GM20000 (cell line): ENCODE results near the gene SRMS.

ENCODE experiments used
- DNase-seq: peaks from one replicate; pipeline ENCODE4 v3.0.0; 2012; ENCODE audit warnings: low spot score
- CTCF ChIP-seq: IDR thresholded peaks from 2 replicates; pipeline ENCODE4 v1.5.1; 2012; ENCODE audit warnings: mild to moderate bottlenecking, control low read depth; ENCODE audit errors: extremely low read depth, missing control alignments

SRMS gene

DNA sequence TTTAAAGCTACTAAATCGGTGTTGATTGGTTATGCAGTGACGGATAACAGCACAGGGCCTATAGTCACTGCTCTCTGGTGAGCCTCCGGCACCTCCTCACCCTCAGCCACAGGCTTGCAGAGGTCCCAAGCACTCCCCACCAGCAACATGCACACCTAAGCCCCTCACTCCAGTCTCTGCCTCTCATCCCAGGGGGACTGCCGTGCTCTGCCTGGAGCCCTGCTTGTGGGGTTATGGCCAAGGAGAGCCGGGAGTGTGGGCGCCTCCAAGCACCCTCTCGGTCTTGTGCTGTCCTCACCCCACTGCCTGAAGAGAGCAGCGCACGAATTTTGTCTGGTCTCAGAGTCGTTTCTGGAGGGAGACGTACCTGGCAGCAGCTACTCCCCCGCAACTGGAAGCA is 41.8 kb downstream of the SRMS start:
- no peak for DNase-seq

DNA sequence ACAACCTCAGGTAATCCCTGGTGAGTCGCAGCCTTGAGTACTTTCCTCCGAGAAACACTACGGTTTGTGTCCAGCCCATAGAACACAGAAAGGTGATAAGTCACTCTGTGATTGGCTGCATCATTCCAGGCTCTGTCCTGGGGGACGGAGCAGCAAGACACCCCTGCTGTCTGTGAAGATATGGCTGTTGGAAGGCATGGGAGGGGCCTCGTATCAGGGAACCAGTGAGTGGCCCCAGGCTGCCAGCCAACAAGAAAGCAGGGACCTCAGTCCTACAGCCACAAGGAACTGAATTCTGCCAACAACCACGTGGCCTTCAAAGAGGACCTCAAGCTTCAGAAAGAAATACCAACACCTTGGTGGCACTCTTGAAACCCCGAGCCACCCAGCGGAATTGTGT is 42.3 kb downstream of the SRMS start:
- DNase-seq, result no peak
- TF ChIP-seq CTCF, result no peak

More for the DNA sequence above, 41.8 kb downstream of the SRMS start:
- TF ChIP-seq CTCF, result no peak

DNA sequence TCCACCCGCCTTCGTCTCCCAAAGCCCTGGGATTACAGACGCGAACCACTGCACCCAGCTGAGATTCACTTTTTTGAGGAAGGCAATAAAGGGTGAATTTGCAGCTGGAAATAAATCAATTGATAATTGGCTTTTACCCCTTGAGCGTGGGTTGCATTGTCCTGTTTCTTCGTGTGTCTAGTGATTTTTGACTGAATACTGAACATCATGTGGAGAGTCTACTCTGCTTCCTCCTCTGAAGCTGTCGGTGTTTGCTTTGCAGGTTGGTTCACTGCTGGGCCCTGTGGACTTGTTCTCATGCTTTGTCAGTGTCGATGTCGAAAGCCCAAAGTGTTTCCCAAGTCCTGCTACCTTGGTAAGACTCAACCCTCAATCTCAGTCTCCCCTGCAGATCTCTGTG is 42.9 kb downstream of the SRMS start:
- DNase-seq, result no peak
- TF ChIP-seq CTCF, result no peak

DNA sequence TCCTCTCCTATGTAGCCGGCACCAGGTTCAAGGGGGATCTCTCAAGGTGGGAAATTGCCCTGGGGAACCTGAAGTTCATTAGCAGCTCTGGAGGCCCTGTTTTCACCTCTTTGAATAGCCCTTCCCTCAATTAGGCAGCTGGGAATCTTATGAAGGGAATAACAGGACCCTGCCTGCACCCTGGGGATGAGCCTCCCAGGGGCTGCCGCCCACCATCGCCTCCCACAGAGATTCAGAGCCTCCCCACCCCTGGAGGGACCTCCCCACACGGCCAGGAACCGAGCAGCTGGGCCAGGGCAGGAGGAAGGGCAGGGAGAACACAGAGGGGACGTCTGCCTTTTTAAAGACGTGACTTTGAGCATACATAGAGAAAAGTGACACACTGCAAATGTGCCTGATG is 44.0 kb downstream of the SRMS start:
- DNase-seq, result no peak
- no peak for TF ChIP-seq CTCF

DNA sequence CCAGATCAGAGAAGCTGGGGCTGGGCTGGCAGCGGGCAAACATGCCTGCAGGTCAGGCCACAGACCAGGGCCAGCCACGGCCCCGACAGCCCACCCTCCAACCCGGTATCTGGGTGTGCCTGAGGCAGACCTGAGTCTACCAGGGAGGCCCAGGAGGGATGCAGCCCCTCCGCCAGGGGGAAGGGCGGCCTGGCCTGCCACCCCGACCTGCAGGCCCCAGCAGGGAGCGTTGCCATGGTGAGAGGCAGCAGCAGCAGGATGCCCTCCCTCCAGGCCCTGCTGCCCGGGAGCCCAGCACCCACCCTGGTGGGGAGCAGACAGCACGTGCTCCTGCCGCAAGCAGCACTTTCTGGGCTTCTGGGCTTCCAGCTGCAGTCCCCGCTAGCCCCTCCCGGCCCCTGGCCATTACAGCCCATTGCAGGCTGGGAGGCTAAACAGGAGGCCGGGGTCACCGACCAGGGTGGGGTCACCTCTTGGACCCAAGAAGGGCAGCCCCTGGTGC is 44.8 kb downstream of the SRMS start:
- TF ChIP-seq CTCF, result no peak
- DNase-seq, result no peak

GRCh38 chr20:63501818-63502670 is 45.5 kb downstream of the SRMS start:
- no peak for TF ChIP-seq CTCF
- DNase-seq, result no peak

DNA sequence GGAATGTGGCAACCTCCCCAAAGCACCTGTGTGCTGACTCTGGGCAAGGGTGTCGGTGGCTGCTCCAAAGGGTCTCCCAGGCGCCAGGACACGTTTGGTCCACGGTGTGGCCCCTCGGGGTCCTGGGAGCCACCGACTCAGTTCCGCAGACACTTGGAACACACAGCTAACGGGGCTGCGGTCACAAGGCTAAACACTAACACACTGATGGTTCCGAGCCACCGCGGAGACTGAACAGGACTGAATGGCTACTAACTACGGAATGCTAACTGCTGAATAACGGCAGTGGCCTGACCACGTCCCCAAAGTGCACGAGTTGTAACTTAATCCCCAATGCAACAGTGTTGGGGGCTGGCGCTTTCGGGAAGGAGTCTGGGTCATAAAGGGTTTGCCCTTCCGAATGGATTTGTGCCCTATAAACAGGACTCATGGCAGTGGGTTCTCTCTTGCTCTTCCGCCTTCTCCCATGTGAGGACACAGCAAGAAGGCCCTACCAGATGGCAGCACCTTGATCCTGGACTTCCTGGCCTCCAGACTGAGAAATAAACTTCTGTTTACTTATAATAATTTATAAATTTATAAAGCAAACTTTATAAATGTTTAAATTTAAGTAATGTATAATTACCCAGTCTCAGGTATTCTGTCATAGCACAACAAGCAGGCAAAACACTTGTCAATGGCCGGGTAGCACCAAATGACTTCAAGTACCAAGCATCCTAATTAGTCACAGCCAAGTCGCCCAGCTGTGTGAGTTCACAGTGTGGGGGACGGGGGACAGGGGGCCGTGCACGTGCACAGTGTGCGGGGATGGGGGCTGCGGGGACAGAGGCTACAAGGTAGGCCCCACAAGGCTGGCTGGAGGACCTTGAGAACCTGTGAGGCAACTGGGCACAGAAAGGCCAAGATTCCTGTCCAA is 46.4 kb downstream of the SRMS start:
- no peak for TF ChIP-seq CTCF
- no peak for DNase-seq
